NCI-H1092 treated with DMSO at 0.1 percent for 48 hours (cell line): Measurements from ENCODE around the gene ZNG1F.
"Not testable (repeated sequence)": the region's sequence is repeated elsewhere in the genome, so short reads cannot be mapped to it uniquely, and the experiment has no call there.

Source experiments
- DNase-seq: peaks from one replicate; lab custom pipeline; 2025; lab: John Stamatoyannopoulos, UW

ZNG1F gene

GRCh38 chr9:41189217-41189616 lies at the start of gene ZNG1F:
Gene ZNG1F (minus strand): TSS chr9:41189317. CDS start chr9:41189258, 59 bp downstream.
- DNase-seq, result not testable (repeated sequence)

GRCh38 chr9:41237110-41237749 lies 48.1 kb upstream of the ZNG1F start:
- DNase-seq, result not testable (repeated sequence)

DNA sequence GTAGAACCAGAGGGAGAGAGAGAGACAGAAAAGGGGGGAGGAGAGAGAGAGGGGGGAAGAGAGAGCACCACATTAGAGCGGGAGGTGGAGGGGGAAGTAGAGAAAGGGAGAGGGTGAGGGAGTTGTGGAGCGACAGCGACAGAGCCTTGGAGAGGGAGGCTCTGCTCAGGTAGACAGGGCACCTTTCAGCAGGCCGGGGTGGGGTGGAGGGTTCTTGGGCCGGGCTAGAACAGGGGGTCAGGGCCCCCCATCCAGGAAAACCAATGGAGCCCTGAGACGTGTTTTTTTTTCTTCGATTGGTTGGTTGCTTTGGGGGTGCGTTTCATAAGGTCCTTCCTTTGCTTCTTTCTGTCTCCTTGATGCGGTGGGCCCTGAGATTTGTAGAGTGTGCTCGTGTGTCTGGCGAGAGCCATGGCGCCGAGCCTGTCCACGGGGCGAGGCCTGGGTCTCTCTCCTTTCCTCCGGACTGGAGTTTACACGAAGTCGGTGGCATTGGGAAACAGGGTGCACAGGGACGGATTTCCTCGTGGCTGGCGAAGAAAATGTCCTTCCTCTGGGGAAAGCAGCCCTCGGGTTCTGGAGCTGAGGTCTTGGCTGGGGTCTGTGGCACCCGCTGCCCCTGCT lies 47.5 kb upstream of the ZNG1F start:
- DNase-seq, result not testable (repeated sequence)

- DNase-seq, result not testable (repeated sequence)
Measured at GRCh38 chr9:41234811-41235805, 46.0 kb upstream of the ZNG1F start.

- DNase-seq, result not testable (repeated sequence)
Measured at GRCh38 chr9:41234221-41234620, 45.1 kb upstream of the ZNG1F start.

GRCh38 chr9:41232326-41232725 lies 43.2 kb upstream of the ZNG1F start:
- DNase-seq, result not testable (repeated sequence)

- not testable (repeated sequence) for DNase-seq
Measured at GRCh38 chr9:41230418-41230817, 41.3 kb upstream of the ZNG1F start.

DNA sequence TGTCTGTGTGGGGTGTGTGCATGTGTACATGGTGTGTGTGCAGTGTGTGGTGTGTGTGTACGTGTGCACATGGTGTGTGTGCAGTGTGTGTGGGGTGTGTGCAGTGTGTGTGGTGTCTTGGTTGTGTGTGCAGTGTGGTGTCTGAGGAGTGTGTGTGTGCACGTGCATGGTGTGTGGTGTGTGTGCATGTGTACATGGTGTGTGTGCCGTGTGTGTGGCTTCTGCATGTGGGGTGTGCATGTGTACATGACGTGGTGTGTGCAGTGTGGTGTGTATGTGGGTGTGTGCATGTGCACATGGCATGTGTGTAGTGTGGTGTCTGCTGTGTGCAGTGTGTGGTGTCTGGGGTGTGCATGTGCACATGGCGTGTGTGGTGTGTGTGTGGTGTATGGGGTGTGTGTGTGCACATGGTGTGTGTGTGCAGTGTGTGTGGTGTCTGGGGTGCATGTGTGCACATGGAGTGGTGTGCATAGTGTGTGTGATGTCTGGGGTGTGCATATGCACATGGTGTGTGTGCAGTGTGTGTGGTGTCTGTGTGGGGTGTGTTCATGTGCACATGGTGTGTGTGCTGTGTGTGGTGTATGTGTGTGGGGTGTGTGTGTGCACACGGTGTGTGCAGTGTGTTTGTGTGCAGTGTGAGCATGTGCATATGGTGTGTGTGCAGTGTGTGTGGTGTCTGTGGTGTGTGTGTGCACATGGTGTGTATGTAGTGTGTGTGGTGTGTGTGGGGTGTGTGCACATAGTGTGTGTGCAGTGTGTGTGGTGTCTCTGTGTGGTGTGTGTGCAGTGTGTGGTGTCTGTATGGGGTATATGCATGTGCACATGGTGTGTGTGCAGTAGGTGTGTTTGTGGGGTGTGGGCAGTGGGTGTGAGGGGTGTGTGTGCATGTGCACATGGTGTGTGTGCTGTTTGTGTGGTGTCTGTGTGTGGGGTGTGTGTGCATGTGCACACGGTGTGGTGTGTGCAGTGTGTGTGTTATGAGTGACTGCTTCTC lies 40.6 kb upstream of the ZNG1F start:
- no peak for DNase-seq

DNA sequence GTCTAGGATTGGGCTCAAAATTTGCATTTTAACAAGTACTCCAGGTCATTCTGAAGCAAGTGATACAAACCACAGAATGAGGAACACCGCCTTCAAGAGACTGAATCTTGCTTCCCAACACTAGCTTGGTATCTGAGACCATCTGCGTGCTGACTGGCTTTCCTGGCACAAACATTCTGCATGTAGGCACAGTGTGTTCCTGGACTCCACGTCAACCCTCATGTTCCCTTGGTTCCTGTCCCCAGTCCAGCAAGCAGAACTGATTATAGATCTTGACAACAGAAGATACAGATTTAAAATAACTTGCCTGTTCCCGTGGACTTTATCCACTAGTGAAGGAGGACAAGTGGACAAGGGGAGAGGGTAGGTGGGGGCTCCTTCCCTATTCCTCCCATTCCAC lies 30.7 kb upstream of the ZNG1F start:
- not testable (repeated sequence) for DNase-seq

DNA sequence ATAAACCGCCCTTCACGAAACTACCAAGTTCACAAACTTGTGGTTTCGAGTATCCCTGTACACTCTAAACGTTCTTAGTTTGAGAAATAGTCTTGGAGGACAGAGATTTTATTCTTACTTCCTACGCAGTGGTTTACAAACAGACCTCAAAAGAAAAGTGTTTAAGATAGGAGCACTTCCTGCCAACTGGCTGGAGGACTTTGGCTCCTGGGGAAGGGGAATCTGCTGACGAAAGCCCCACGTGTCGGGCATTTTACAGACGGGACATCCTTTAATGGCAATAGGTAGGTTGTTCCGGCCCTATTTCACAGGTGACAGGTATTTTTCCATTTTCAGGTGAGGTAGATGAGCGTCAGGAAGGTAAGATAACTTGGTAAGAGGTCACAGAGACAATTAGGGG lies 678 bp downstream of the ZNG1F start:
- DNase-seq, result not testable (repeated sequence)

- not testable (repeated sequence) for DNase-seq
Measured at GRCh38 chr9:41174994-41175393, 14.1 kb downstream of the ZNG1F start.

DNA sequence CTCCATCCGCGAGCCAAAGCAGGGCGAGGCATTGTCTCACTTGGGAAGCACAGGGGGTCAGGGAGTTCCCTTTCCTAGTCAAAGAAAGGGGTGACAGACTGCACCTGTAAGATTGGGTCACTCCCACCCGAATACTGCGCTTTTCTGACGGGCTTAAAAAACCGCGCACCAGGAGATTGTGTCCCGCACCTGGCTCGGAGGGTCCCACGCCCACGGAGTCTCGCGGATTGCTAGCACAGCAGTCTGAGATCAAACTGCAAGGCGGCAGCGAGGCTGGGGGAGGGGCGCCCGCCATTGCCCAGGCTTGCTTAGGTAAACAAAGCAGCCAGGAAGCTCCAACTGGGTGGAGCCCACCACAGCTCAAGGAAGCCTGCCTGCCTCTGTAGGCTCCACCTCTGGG lies 39.0 kb downstream of the ZNG1F start:
- not testable (repeated sequence) for DNase-seq

GRCh38 chr9:41141878-41142277 lies 47.2 kb downstream of the ZNG1F start:
- DNase-seq, result not testable (repeated sequence)

- DNase-seq, result not testable (repeated sequence)
Measured at GRCh38 chr9:41128581-41128980, 60.5 kb downstream of the ZNG1F start, which contains the start of gene FOXD4L6. Gene FOXD4L6 (minus strand): TSS chr9:41128681. CDS start chr9:41128383, 298 bp downstream.

DNA sequence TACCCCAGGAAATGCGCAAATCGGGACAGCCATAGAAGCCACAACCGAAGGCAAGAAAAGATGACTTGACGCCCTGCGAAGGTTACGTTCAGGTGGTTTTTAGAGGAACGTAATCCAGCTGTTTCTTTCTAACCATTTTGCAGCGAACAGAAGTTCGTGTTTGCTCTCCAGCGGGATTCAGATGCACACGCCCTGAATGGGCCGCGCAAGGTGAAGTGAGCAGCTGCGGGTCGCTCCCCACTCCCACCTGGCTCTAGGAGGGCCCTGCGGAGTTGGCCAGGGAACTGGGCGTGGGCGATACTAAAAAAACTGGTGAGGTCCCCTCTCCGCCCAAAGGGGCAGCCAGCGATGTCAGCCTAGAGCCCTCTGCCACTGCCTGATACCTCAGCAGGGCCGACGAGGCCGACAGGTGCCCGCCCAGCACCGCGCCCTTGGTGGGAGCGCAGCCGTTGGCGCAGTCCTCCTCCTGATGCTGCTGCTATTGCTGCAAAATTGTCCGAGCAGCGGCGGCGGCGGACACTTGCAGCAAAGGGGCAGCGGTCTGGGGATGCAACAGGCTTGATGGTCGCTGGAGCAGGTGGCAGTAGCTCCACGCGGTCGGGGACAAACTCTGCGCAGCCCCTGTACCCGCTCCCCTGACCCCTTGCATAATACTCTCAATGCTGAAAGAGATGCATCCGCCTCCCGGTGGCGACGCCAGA lies 62.2 kb downstream of the ZNG1F start:
- DNase-seq, result not testable (repeated sequence)

DNA sequence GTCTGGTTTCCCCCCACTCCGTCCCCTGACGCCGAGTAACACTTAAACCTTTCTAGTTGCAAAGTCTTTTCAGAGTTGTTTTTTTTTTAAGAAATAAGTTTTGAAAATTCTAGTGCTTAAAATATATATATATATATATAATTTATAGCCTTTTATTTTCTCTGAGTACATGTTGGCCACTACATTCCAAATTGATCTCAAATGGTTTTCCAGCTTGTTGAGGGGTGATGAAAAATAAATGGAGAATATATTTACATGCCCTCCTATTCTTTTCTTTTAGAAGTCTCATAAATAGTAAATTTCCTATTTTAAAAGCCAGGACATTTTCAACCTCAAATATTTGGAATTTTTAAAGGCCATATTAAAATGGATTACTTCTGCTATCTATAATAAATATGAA lies 63.2 kb downstream of the ZNG1F start:
- not testable (repeated sequence) for DNase-seq

DNA sequence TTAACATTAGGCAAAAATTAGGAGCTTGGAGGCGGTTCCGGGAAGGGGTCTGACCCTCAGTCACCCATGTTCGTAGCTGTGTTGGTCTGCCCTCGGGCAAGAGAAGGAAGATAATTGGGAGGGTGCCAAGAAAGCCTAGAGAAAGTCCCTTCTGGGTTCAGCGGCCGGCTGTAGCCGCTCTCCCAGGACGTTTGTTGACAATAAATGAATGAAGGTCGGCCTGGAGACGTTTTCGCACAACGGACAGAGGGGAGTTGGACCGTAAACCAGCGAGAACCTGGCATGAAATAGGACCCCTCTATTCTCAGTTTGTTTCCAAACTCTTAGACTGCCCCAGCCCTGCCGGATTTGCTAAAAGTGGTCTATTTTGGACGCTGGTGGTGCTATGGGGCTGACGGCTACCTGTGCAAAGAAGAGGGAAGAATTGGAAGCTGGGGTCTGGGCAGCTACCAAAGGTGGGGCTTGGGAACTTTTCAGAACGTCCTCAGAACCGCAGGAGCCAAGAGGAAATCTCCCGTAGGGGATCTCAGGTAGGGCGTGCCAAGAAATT lies 63.9 kb downstream of the ZNG1F start:
- DNase-seq, result not testable (repeated sequence)

- DNase-seq, result not testable (repeated sequence)
Measured at GRCh38 chr9:41124250-41125108, 64.6 kb downstream of the ZNG1F start.

GRCh38 chr9:41123812-41124211 lies 65.3 kb downstream of the ZNG1F start:
- not testable (repeated sequence) for DNase-seq
